Stimulated activated naive CD8-positive, alpha-beta T cell treated with anti-CD3 and anti-CD28 coated beads, Interleukin-15, Interleukin-2, amounts not matched to agents 100 ng/mL and 50 ng/mL, for 24 hours (primary cell): ENCODE measurements around the gene CDC5L.

Experiments
- H3K27ac Mint-ChIP-seq: one replicate; pipeline ENCODE4 v1.8.0; 2021; ENCODE audit warnings: mild to moderate bottlenecking, mixed read lengths
- H3K27me3 Mint-ChIP-seq: one replicate; pipeline ENCODE4 v1.8.0; 2021; ENCODE audit warnings: mixed read lengths
- H3K36me3 Mint-ChIP-seq: one replicate; pipeline ENCODE4 v1.8.0; 2021; ENCODE audit warnings: low read depth, mixed read lengths
- H3K4me1 Mint-ChIP-seq: one replicate; pipeline ENCODE4 v1.8.0; 2021; ENCODE audit warnings: low read depth, mixed read lengths
- H3K4me3 Mint-ChIP-seq: one replicate; pipeline ENCODE4 v1.8.0; 2021; ENCODE audit warnings: mild to moderate bottlenecking, mixed read lengths
- H3K9me3 Mint-ChIP-seq: one replicate; pipeline ENCODE4 v1.8.0; 2021; ENCODE audit warnings: mixed read lengths

Gene CDC5L

DNA sequence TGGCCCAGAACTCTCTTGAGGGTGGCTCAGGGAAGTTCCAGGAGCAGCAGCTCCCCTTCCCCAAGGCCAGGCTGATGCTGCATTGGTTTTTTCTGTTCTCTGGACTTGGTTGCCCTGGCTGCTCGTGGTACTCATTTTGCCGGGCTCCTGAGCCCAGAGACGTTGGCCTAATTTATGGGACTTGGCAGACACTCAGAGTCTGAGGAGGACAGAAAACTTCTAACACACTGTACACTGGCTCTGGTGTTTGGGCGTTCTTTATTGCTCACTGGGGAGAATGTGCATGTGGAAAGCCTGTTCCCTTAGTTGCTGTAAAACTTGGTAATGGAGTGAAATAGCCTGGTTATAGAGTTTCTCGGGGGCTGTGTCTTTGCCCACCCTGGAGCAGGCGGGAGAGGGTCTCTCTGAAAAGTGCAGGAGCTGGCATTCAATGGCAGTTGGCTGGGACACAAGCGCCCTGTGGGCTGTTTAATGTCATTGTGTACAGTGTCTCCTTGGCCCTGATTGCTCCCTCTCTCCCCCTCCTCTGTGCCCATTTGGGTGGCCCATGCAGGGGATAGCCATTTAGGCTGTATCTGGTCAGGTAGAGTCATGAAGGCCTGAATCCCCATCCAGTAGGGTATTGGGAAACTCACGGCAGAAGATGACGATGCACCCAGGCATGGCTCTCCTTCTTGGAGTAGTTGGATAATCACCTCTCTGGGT, 109.3 kb downstream of the CDC5L start:
- Mint-ChIP-seq H3K27ac (no peak overlapping the region), H3K36me3 (no peaks in the 10 kb centered on the region), H3K4me1 (no peaks in the 10 kb centered on the region), H3K27me3 (peaks cover 3% of the 10 kb centered on the region), H3K4me3 (no peak overlapping the region), H3K9me3 (no peaks in the 10 kb centered on the region)

DNA sequence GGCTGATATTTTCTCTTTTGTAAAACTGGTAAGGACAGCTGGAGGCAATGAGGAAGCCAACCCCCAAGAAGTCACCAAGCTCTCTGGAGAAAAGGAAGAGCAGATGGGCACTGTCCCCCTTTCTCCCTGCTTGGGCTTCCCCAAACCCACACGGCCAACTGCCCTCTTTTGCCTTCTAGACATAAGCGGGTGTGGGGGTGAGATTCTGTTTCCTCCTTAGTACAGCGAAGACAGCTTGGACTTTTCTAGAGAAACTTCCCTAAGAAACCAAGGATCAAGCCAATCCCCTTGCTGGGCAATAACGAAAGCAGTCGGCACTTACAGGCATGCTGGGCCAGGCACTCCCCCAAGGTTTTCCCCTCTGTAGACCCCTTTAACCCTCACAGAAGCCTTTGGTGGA, 110.3 kb downstream of the CDC5L start:
- Mint-ChIP-seq H3K4me1 (no peaks in the 10 kb centered on the region), H3K27ac (no peak overlapping the region), H3K36me3 (no peaks in the 10 kb centered on the region), H3K4me3 (no peak overlapping the region), H3K9me3 (no peaks in the 10 kb centered on the region), H3K27me3 (peaks cover 5% of the 10 kb centered on the region)

GRCh38 chr6:44498436-44498835, 110.9 kb downstream of the CDC5L start:
- Mint-ChIP-seq H3K27ac (no peak overlapping the region), H3K9me3 (no peaks in the 10 kb centered on the region), H3K27me3 (peaks cover 9% of the 10 kb centered on the region), H3K36me3 (no peaks in the 10 kb centered on the region), H3K4me3 (no peak overlapping the region), H3K4me1 (no peaks in the 10 kb centered on the region)

DNA sequence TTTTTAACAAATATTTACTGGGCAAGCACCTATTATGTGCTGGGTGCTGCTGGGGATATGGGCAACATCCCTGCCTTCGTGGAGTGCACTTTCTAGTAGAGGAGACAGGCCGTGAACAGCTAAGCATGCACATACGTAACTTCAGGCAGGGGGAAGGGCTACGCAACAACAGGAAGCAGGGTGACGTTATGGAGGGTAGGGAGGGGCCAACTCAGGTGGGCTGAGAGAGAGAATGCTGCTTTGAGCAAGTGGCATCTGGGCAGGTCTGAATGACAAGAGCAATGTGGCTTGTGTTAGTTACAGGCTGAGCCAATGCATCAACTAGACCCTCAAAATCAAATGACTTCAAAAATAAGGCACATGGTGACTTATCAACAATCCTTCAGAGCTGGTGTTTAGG, 112.1 kb downstream of the CDC5L start:
- Mint-ChIP-seq H3K27ac (no peak overlapping the region), H3K4me3 (no peak overlapping the region), H3K9me3 (no peaks in the 10 kb centered on the region), H3K27me3 (peaks cover 7% of the 10 kb centered on the region), H3K36me3 (no peaks in the 10 kb centered on the region), H3K4me1 (no peaks in the 10 kb centered on the region)
